Skeletal muscle tissue (tissue), 4 donors: ENCODE data around the gene RAB17. TPM values are rescaled to one million over a fixed set of nuclear protein-coding genes. Genes with fewer than 3 reads are reported as not detected.
"Not testable (repeated sequence)": the region's sequence is repeated elsewhere in the genome, so short reads cannot be mapped to it uniquely, and the experiment has no call there.

Experiments
- H3K27ac ChIP-seq: one replicate; pipeline ENCODE4 v1.7.0; 2013; ENCODE audit warnings: mild to moderate bottlenecking, low read depth, low read length, inconsistent platforms
- H3K27me3 ChIP-seq, 3 donors: one replicate each; pipeline ENCODE4 v1.7.0; 2013; ENCODE audit warnings: low read length in 3 of 3; ENCODE audit not compliant: control insufficient read depth in 3 of 3, insufficient read depth in 3 of 3
- H3K36me3 ChIP-seq, 3 donors: one replicate each; pipeline ENCODE4 v1.7.0; 2013; ENCODE audit warnings: low read length in 3 of 3; ENCODE audit not compliant: control insufficient read depth in 3 of 3, insufficient read depth in 3 of 3
- H3K4me1 ChIP-seq, 3 donors: one replicate each; pipeline ENCODE4 v1.7.0; 2013; ENCODE audit warnings: low read length in 3 of 3, mild to moderate bottlenecking in 3 of 3; ENCODE audit not compliant: control insufficient read depth in 3 of 3, insufficient read depth in 3 of 3
- H3K4me3 ChIP-seq, 3 donors: one replicate each; pipeline ENCODE4 v1.7.0; 2013; ENCODE audit warnings: low read length in 3 of 3
- H3K9ac ChIP-seq, 3 donors: one replicate each; pipeline ENCODE4 v1.7.0; 2013; ENCODE audit warnings: low read length in 3 of 3, mild to moderate bottlenecking in 3 of 3, moderate library complexity in 2 of 3, low read depth in 1 of 3
- H3K9me3 ChIP-seq, 3 donors: one replicate each; pipeline ENCODE4 v1.7.0; 2013; ENCODE audit warnings: low read length in 3 of 3; ENCODE audit not compliant: control insufficient read depth in 3 of 3
- total RNA-seq: library from RNA; depleted of rRNA; stranded (reverse); fragments of >200 nt; gene quantifications from one replicate; pipeline ENCODE4 v1.2.3, GENCODE V29; 2014
- donor health status: Osteomylitis.

RAB17 gene
- total RNA-seq, 1 donor from 2014 or later = 1.0 TPM

DNA sequence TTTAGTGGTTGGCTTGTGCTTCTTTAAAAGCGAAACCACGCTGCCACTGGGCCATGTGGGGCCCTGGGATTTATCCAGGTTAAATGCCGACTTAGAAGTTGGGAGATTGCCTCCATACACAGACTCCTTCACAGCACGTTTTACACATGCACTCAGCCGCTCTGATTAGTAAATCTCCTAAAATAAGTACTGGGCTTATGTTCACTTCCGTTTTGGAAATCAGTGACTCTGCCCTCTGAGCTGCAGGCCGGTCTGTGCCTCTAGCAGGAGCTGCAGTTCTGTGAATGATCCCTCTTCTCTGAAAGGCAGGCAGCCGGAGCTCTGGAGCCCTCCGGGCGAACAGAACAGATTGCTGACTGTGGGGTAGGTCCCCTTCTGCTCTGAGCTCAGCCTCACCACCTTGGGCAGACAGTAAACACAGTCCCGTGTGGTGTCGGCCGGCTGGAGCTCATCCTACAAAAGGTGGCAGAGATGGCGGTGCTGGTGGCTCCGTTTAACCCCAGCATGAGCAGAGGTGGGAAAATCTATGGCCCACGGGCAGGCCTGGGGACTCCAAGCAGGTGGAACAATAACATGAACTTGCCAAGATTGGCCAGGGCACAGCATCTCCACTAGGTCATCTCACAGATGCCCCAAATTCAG, 9.8 kb upstream of the RAB17 start:
- Histone ChIP-seq H3K4me1 (peaks cover 22 to 46% (median 26%) of the 10 kb centered on the region in 3 donors), H3K9me3 (no peaks in the 10 kb centered on the region), H3K36me3 (no peaks in the 10 kb centered on the region), H3K27ac (peak overlapping the region; percentile 96), H3K9ac (peak overlapping the region; percentile 64 to 89 (median 87)), H3K4me3 (peak overlapping the region; percentile 46 to 66 (median 58)), H3K27me3 (no peaks in the 10 kb centered on the region)

DNA sequence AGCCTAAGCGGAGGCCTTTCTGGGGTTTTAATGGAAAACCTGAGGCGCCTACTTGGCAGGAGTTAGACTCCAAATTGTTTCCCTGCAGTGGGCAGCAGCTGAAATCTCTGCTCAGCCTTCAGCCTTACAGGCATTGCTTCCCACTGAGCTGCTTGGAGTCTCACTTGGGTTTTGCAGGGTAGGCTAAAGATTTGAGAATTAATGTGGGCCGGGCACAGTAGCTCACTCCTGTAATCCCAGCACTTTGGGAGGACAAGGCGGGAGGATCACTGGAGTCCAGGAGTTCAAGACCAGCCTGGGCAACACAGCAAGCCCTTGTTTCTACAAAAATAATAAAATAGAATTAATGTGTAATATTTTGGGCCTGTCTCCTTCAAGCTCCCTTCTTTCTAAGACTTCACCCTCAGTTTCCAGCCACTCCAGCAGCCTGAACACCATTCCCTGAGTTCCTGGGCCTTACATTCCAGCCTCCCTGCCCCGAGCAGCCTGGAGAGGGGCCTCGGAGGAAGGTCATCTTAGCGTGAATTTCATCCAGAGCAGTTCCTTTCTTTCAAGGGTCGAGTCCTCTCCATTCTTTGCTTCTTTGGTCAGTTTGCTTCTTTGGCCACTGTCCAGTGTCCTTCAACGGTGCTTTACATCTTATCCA, 9.1 kb upstream of the RAB17 start:
- H3K36me3 ChIP-seq = no peaks in the 10 kb centered on the region
- H3K4me3 ChIP-seq = peak overlapping the region; percentile 46 to 66 (median 58)
- peak overlapping the region; percentile 62 to 89 (median 87) for H3K9ac ChIP-seq
- H3K27me3 ChIP-seq = no peaks in the 10 kb centered on the region
- H3K9me3 ChIP-seq = no peaks in the 10 kb centered on the region
- H3K4me1 ChIP-seq = peaks cover 29 to 53% (median 34%) of the 10 kb centered on the region in 3 donors
- H3K27ac ChIP-seq = peak overlapping the region; percentile 96

DNA sequence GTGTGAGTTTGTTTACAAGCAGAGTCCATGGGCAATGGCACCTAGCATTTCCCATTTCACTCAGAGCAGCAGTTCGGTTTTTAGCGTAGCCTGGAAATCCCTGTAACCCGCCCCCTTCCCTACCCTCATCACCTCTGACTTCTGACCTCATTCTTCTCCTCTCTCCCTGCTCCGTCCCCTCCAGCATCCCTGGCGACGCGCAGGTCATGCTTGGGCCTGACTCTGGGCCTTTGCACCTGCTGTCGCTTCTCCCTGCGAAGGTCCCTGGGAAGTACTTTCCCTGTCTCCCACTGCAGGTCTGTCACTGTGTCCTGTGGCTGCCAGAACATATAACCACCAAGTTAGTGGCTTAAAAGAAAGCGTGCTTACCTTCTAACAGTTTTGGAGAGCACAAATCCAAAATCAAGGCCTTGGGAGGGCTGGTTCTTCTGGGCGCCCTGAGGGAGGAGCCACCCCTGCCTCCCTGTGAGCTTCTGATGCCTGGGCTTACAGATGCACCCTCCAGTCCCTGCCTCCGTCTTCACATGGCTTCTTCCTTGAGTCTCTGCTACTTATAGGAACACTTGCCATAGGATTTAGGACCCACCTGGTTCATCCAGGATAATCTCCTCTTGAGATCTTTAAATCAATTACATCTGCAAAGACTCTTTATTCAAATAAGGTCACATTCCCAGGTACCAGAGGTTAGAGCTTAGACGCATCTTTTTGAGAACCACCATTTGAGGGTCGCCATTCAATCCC, 8.1 kb upstream of the RAB17 start:
- no peaks in the 10 kb centered on the region for H3K27me3 ChIP-seq
- no peaks in the 10 kb centered on the region for H3K36me3 ChIP-seq
- no peak overlapping the region for H3K4me3 ChIP-seq
- peaks cover 25 to 55% (median 34%) of the 10 kb centered on the region in 3 donors for H3K4me1 ChIP-seq
- H3K9me3 ChIP-seq = no peaks in the 10 kb centered on the region
- H3K27ac ChIP-seq = no peak overlapping the region
- H3K9ac ChIP-seq = peak overlapping the region in 1 of 3 donors; percentile 46

DNA sequence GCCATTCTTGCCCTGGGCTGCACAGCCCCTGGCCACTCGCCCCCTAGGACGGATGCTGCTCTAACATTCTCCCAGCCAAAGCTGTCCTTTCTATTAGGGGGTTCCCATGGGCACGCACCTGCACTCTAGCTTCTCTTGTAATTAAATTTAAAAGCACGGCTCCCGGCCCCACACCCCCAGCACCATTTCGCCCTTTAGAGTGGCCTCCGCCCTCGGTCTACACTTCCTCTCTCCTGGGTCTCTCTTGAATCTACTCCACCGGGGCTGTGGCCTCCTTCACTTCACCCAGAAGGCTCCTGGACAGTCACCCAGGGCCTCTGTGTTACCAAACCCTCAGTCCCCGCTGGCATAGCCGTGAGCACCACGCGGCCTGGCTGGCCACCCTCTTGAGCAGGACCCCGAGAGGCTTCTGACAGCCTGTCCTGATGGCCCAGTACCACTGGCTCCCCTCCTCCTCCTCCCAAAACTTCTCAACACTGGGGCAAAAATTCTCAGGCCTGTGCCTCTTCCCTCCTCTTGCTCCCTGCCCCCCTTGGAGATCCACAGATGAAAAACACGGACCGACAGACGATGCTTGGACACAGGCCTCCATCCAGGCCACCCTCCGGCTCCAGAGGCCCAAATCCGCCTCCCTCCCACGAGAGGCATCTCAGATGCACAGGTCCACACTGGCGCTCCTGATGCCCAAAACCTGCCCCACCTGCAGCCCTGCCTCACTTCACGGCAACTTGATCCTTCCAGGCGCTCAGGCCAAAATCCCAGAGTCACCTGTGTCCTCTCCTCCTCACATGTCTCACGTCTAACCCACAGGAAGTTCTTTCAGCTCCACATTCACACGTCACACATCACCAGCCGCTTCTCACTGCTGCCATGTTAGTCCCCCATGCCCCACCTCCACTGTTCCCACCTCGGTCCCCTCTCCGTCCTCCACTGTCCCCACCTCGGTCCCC, 6.9 kb upstream of the RAB17 start:
- Histone ChIP-seq H3K27me3 (no peaks in the 10 kb centered on the region), H3K36me3 (no peaks in the 10 kb centered on the region), H3K9ac (no peak overlapping the region), H3K9me3 (no peaks in the 10 kb centered on the region), H3K4me3 (no peak overlapping the region), H3K4me1 (peaks cover 20 to 50% (median 32%) of the 10 kb centered on the region in 3 donors), H3K27ac (no peak overlapping the region)

DNA sequence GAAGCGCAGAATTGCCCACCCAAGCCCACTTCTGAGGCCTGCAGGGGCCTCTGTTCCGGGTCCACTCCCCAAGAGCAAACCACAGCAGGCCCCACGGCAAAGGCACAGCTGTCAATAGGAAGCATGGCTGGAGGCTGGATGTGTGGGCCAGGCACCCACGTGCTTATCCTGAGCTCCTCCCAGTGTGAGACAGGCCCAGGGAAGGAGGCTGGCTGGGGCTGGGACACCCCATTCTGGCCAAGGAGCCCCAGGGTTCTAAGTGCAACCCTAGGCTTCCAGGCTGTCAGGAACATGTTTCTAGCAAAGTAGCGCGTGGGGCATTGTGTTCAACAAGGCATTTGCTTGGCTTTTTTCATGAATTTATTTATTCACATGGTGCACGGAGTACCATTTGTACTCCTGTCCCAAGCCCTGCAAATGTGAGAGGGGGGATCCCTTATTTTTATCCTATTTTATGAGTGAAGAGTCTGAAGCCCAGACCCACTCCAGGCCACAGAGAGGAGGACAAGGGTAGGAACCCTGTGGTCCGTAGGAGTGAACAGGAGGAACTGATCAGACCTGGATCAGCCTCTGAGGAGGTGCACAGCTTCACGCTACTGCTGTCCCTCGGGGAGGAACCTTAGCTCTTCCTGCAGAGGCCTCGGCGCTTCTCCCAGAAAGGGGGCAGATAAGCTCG, 6.1 kb upstream of the RAB17 start:
- H3K36me3 ChIP-seq = no peaks in the 10 kb centered on the region
- H3K4me1 ChIP-seq = peaks cover 20 to 47% (median 30%) of the 10 kb centered on the region in 3 donors
- no peaks in the 10 kb centered on the region for H3K27me3 ChIP-seq
- no peak overlapping the region for H3K27ac ChIP-seq
- no peak overlapping the region for H3K4me3 ChIP-seq
- H3K9me3 ChIP-seq = no peaks in the 10 kb centered on the region
- H3K9ac ChIP-seq = no peak overlapping the region

DNA sequence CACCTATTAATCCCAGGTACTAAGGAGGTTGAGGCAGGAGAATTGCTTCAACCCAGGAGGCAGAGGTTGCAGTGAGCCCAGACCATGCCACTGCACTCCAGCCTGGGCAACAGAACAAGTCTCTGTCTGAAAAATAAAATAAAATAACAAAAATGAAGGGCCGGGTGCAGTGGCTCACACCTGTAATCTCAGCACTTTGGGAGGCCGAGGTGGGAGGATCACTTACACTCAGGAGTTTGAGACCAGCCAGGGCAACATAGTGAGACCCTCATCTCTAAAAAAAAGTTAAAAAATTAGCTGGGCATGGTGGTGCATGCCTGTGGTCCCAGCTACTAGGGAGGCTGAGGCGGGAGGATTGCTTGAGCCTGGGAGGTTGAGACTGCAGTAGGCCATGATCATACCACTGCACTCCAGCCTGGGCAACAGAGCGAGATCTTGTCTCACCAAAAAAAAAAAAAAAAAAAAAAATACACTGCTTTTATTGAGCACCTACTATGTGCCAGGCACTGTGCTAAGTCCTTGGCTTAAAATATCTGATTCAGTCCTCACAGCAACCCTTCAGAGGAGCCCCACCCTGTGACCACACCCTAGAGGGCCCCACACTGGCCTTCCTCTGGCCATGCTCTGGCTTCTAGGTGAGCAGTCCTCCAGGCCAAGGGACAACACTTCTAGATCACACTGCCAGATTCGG, 5.4 kb upstream of the RAB17 start:
- peaks cover 20 to 43% (median 23%) of the 10 kb centered on the region in 3 donors for H3K4me1 ChIP-seq
- H3K27ac ChIP-seq, H3K9me3 ChIP-seq, H3K36me3 ChIP-seq, H3K27me3 ChIP-seq, H3K9ac ChIP-seq, H3K4me3 ChIP-seq: not testable (repeated sequence)

DNA sequence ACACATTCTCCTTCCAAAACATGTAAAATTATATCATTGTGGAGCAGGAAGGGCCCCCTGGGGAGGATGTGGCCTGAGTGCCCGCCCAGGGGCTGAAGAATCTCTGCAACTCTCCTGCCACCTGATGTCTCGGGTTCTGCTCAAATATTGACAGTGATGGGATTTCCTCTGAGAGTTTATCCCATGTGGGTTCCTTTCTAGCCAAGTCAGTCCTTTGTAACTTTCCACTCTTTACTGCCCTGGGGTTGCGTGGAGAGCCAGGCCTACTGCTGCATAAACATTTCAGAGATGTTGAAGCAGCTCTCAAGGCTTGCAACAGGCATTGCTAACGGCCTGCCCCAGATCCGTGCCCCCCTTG, 4.0 kb upstream of the RAB17 start:
- Histone ChIP-seq H3K9me3 (no peaks in the 10 kb centered on the region), H3K4me1 (peaks cover 12 to 40% (median 20%) of the 10 kb centered on the region in 3 donors), H3K27me3 (no peaks in the 10 kb centered on the region), H3K36me3 (no peaks in the 10 kb centered on the region), H3K9ac (peak overlapping the region in 1 of 3 donors; percentile 10), H3K4me3 (no peak overlapping the region), H3K27ac (peak overlapping the region; percentile 25)

DNA sequence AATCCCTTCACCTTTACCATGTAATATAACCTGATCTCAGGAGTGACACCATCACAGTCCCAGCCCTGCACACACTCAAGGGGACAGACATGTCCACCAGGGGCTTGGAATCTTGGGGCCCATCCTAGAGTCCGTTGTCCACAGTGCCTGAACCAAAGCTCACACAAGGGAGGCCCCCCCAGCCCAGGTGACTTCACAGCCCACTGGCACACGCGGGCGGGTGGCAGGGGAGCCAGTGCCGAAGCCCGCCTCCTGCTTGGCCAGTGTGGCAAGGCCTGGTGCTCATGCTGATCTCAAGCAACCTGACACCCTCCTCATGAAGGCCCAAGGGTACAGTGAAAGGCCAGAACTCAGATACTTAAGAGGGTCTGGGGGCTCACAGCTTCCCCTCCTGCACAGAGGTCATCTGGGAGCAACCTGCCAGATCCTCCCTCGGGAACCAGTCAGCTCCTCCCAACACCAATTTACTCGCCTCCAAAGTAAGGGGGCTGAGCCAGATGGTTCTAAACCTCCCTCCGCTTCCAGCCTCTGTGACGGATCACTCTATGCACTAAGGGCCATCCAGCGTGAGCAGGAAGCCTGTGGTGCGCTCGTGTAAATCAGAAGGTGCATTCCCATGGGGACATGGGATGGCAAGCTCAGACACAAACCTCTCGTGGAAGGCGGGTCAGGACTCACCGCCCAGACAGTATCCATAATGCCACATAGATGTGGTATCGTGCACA, 3.2 kb upstream of the RAB17 start:
- Histone ChIP-seq H3K4me1 (peaks cover 12 to 34% (median 17%) of the 10 kb centered on the region in 3 donors), H3K9ac (no peak overlapping the region), H3K27ac (no peak overlapping the region), H3K36me3 (no peaks in the 10 kb centered on the region), H3K4me3 (no peak overlapping the region), H3K27me3 (no peaks in the 10 kb centered on the region), H3K9me3 (no peaks in the 10 kb centered on the region)
